ENCODE data around the gene EIF4H.

The EIF4H gene

GRCh38 chr7:74175340-74175739, 1.2 kb downstream of the EIF4H start:
- peaks cover 3 to 11% of the 10 kb centered on the region in 2 donors for H3K36me3 ChIP-seq (ENCODE audit: control insufficient read depth in 2 of 2, insufficient read depth in 2 of 2, low read length in 2 of 2)
- peak overlapping the region; percentile 93 for H3K9ac ChIP-seq (ENCODE audit: low read length in 2 of 2)
- peak overlapping the region; percentile 77 to 90 for H3K4me3 ChIP-seq (ENCODE audit: low read length in 2 of 2)
- H3K9me3 ChIP-seq (ENCODE audit: control insufficient read depth in 2 of 2, low read length in 2 of 2): no peaks in the 10 kb centered on the region
- no peaks in the 10 kb centered on the region for H3K27me3 ChIP-seq (ENCODE audit: control insufficient read depth in 1 of 2, insufficient read depth in 2 of 2, low read length in 2 of 2)
- H3K4me1 ChIP-seq (ENCODE audit: control insufficient read depth, insufficient read depth, low read length): peaks cover 52% of the 10 kb centered on the region
- no peak overlapping the region for H3K27ac ChIP-seq (ENCODE audit: low read length)

GRCh38 chr7:74176555-74176954, 2.4 kb downstream of the EIF4H start:
- Histone ChIP-seq H3K4me1 (ENCODE audit: control insufficient read depth, insufficient read depth, low read length) (peaks cover 58% of the 10 kb centered on the region), H3K9me3 (ENCODE audit: control insufficient read depth in 2 of 2, low read length in 2 of 2) (no peaks in the 10 kb centered on the region)

GRCh38 chr7:74178632-74179031, 4.5 kb downstream of the EIF4H start:
- Histone ChIP-seq H3K9me3 (ENCODE audit: control insufficient read depth in 2 of 2, low read length in 2 of 2) (no peaks in the 10 kb centered on the region), H3K4me1 (ENCODE audit: control insufficient read depth, insufficient read depth, low read length) (peaks cover 70% of the 10 kb centered on the region), H3K4me3 (ENCODE audit: low read length in 2 of 2) (peak overlapping the region in 1 of 2 donors; percentile 35), H3K9ac (ENCODE audit: low read length in 2 of 2) (no peak overlapping the region), H3K27ac (ENCODE audit: low read length) (no peak overlapping the region), H3K27me3 (ENCODE audit: control insufficient read depth in 1 of 2, insufficient read depth in 2 of 2, low read length in 2 of 2) (no peaks in the 10 kb centered on the region), H3K36me3 (ENCODE audit: control insufficient read depth in 2 of 2, insufficient read depth in 2 of 2, low read length in 2 of 2) (peaks cover 8 to 11% of the 10 kb centered on the region in 2 donors)

More at GRCh38 chr7:74176555-74176954, 2.4 kb downstream of the EIF4H start:
- Histone ChIP-seq H3K9ac (ENCODE audit: low read length in 2 of 2) (no peak overlapping the region), H3K4me3 (ENCODE audit: low read length in 2 of 2) (peak overlapping the region in 1 of 2 donors; percentile 10), H3K27ac (ENCODE audit: low read length) (no peak overlapping the region), H3K36me3 (ENCODE audit: control insufficient read depth in 2 of 2, insufficient read depth in 2 of 2, low read length in 2 of 2) (peaks cover 8 to 11% of the 10 kb centered on the region in 2 donors), H3K27me3 (ENCODE audit: control insufficient read depth in 1 of 2, insufficient read depth in 2 of 2, low read length in 2 of 2) (no peaks in the 10 kb centered on the region)

GRCh38 chr7:74179935-74180604, 5.9 kb downstream of the EIF4H start:
- no peaks in the 10 kb centered on the region for H3K9me3 ChIP-seq (ENCODE audit: control insufficient read depth in 2 of 2, low read length in 2 of 2)
- H3K9ac ChIP-seq (ENCODE audit: low read length in 2 of 2): no peak overlapping the region
- H3K36me3 ChIP-seq (ENCODE audit: control insufficient read depth in 2 of 2, insufficient read depth in 2 of 2, low read length in 2 of 2): peaks cover 11% of the 10 kb centered on the region in 2 donors
- no peaks in the 10 kb centered on the region for H3K27me3 ChIP-seq (ENCODE audit: control insufficient read depth in 1 of 2, insufficient read depth in 2 of 2, low read length in 2 of 2)
- H3K27ac ChIP-seq (ENCODE audit: low read length): no peak overlapping the region
- peaks cover 69% of the 10 kb centered on the region for H3K4me1 ChIP-seq (ENCODE audit: control insufficient read depth, insufficient read depth, low read length)
- no peak overlapping the region for H3K4me3 ChIP-seq (ENCODE audit: low read length in 2 of 2)

- H3K9me3 ChIP-seq (ENCODE audit: control insufficient read depth in 2 of 2, low read length in 2 of 2): no peaks in the 10 kb centered on the region
- H3K9ac ChIP-seq (ENCODE audit: low read length in 2 of 2): no peak overlapping the region
- no peak overlapping the region for H3K4me3 ChIP-seq (ENCODE audit: low read length in 2 of 2)
- H3K27me3 ChIP-seq (ENCODE audit: control insufficient read depth in 1 of 2, insufficient read depth in 2 of 2, low read length in 2 of 2): no peaks in the 10 kb centered on the region
- H3K4me1 ChIP-seq (ENCODE audit: control insufficient read depth, insufficient read depth, low read length): peaks cover 62% of the 10 kb centered on the region
- peaks cover 11% of the 10 kb centered on the region in 2 donors for H3K36me3 ChIP-seq (ENCODE audit: control insufficient read depth in 2 of 2, insufficient read depth in 2 of 2, low read length in 2 of 2)
- H3K27ac ChIP-seq (ENCODE audit: low read length): peak overlapping the region; percentile 7
These were observed 6.7 kb downstream of the EIF4H start for GRCh38 chr7:74180866-74181265.

GRCh38 chr7:74181821-74182220, 7.7 kb downstream of the EIF4H start:
- H3K9ac ChIP-seq (ENCODE audit: low read length in 2 of 2): no peak overlapping the region
- peaks cover 59% of the 10 kb centered on the region for H3K4me1 ChIP-seq (ENCODE audit: control insufficient read depth, insufficient read depth, low read length)
- no peak overlapping the region for H3K27ac ChIP-seq (ENCODE audit: low read length)
- no peaks in the 10 kb centered on the region for H3K9me3 ChIP-seq (ENCODE audit: control insufficient read depth in 2 of 2, low read length in 2 of 2)
- H3K27me3 ChIP-seq (ENCODE audit: control insufficient read depth in 1 of 2, insufficient read depth in 2 of 2, low read length in 2 of 2): no peaks in the 10 kb centered on the region
- H3K4me3 ChIP-seq (ENCODE audit: low read length in 2 of 2): no peak overlapping the region
- H3K36me3 ChIP-seq (ENCODE audit: control insufficient read depth in 2 of 2, insufficient read depth in 2 of 2, low read length in 2 of 2): peaks cover 6 to 8% of the 10 kb centered on the region in 2 donors

GRCh38 chr7:74182453-74183090, 8.4 kb downstream of the EIF4H start:
- Histone ChIP-seq H3K36me3 (ENCODE audit: control insufficient read depth in 2 of 2, insufficient read depth in 2 of 2, low read length in 2 of 2) (peaks cover 6 to 8% of the 10 kb centered on the region in 2 donors), H3K4me1 (ENCODE audit: control insufficient read depth, insufficient read depth, low read length) (peaks cover 60% of the 10 kb centered on the region), H3K9ac (ENCODE audit: low read length in 2 of 2) (no peak overlapping the region), H3K27ac (ENCODE audit: low read length) (no peak overlapping the region), H3K4me3 (ENCODE audit: low read length in 2 of 2) (peak overlapping the region in 1 of 2 donors; percentile 13), H3K9me3 (ENCODE audit: control insufficient read depth in 2 of 2, low read length in 2 of 2) (no peaks in the 10 kb centered on the region), H3K27me3 (ENCODE audit: control insufficient read depth in 1 of 2, insufficient read depth in 2 of 2, low read length in 2 of 2) (no peaks in the 10 kb centered on the region)

- Histone ChIP-seq H3K27me3 (ENCODE audit: control insufficient read depth in 1 of 2, insufficient read depth in 2 of 2, low read length in 2 of 2) (no peaks in the 10 kb centered on the region), H3K9me3 (ENCODE audit: control insufficient read depth in 2 of 2, low read length in 2 of 2) (no peaks in the 10 kb centered on the region), H3K9ac (ENCODE audit: low read length in 2 of 2) (no peak overlapping the region), H3K4me3 (ENCODE audit: low read length in 2 of 2) (no peak overlapping the region), H3K4me1 (ENCODE audit: control insufficient read depth, insufficient read depth, low read length) (peaks cover 60% of the 10 kb centered on the region), H3K36me3 (ENCODE audit: control insufficient read depth in 2 of 2, insufficient read depth in 2 of 2, low read length in 2 of 2) (peaks cover 10 to 12% of the 10 kb centered on the region in 2 donors), H3K27ac (ENCODE audit: low read length) (no peak overlapping the region)
These were observed 9.0 kb downstream of the EIF4H start for GRCh38 chr7:74183142-74183541.

GRCh38 chr7:74183653-74184450, 9.7 kb downstream of the EIF4H start:
- H3K9ac ChIP-seq (ENCODE audit: low read length in 2 of 2): no peak overlapping the region
- peaks cover 17 to 19% of the 10 kb centered on the region in 2 donors for H3K36me3 ChIP-seq (ENCODE audit: control insufficient read depth in 2 of 2, insufficient read depth in 2 of 2, low read length in 2 of 2)
- peaks cover 60% of the 10 kb centered on the region for H3K4me1 ChIP-seq (ENCODE audit: control insufficient read depth, insufficient read depth, low read length)
- H3K4me3 ChIP-seq (ENCODE audit: low read length in 2 of 2): no peak overlapping the region
- no peaks in the 10 kb centered on the region for H3K27me3 ChIP-seq (ENCODE audit: control insufficient read depth in 1 of 2, insufficient read depth in 2 of 2, low read length in 2 of 2)
- H3K9me3 ChIP-seq (ENCODE audit: control insufficient read depth in 2 of 2, low read length in 2 of 2): no peaks in the 10 kb centered on the region
- H3K27ac ChIP-seq (ENCODE audit: low read length): no peak overlapping the region

- H3K9ac ChIP-seq (ENCODE audit: low read length in 2 of 2): no peak overlapping the region
- peaks cover 24 to 30% of the 10 kb centered on the region in 2 donors for H3K36me3 ChIP-seq (ENCODE audit: control insufficient read depth in 2 of 2, insufficient read depth in 2 of 2, low read length in 2 of 2)
- no peaks in the 10 kb centered on the region for H3K27me3 ChIP-seq (ENCODE audit: control insufficient read depth in 1 of 2, insufficient read depth in 2 of 2, low read length in 2 of 2)
- H3K27ac ChIP-seq (ENCODE audit: low read length): no peak overlapping the region
- H3K4me1 ChIP-seq (ENCODE audit: control insufficient read depth, insufficient read depth, low read length): peaks cover 54% of the 10 kb centered on the region
- H3K4me3 ChIP-seq (ENCODE audit: low read length in 2 of 2): no peak overlapping the region
- no peaks in the 10 kb centered on the region for H3K9me3 ChIP-seq (ENCODE audit: control insufficient read depth in 2 of 2, low read length in 2 of 2)
These were observed 10.9 kb downstream of the EIF4H start for GRCh38 chr7:74185016-74185415.
